Breast epithelium (tissue), 3 donors: ENCODE data around the gene TANGO2.

Experiments
- CTCF ChIP-seq, 3 donors: fragments of 450-650 bp; IDR thresholded peaks; one replicate each; pipeline ENCODE4 v1.5.1; 2016 to 2017; ENCODE audit warnings: antibody characterized with exemption in 3 of 3, mild to moderate bottlenecking in 3 of 3, moderate library complexity in 3 of 3
- POLR2A ChIP-seq: fragments of 450-650 bp; IDR thresholded peaks from one replicate; pipeline ENCODE4 v1.6.1; 2016; ENCODE audit warnings: antibody characterized with exemption, mild to moderate bottlenecking, moderate library complexity

- no peak for TF ChIP-seq POLR2A
- TF ChIP-seq CTCF (IDR thresholded peaks at IDR 0.05): no peak
Observed at GRCh38 chr22:19975707-19976035, 45.2 kb upstream of the TANGO2 start.
